HepG2 (cell line): ENCODE measurements around the gene TRIM22. TPM values are rescaled to one million over a fixed set of nuclear protein-coding genes. Genes with fewer than 3 reads are reported as not detected.

ENCODE experiments used
- ATAC-seq: fragments of 200-7000 bp; cut with Tn5 transposase; 3 replicates; pipeline ENCODE4 v1.9.1; 2020; ENCODE audit warnings: mild to moderate bottlenecking, moderate library complexity
- BruUV-seq: library from RNA; stranded (reverse); fragments of 400-500 nt; replicated peaks from 2 replicates; lab custom pipeline; 2021; lab: Mats Ljungman, UMichigan
- CTCF ChIA-PET: fragments of 300-600 bp; formaldehyde crosslinking; extraction: SDS; loops from one replicate; lab custom pipeline; 2021; ENCODE audit warnings: low total read pairs, inconsistent platforms, low intra/inter-chr PET ratio; lab: Yijun Ruan, JAX
- POLR2A ChIA-PET: fragments of 350-600 bp; sonication (Branson Sonifier 250); formaldehyde crosslinking; loops from one replicate; lab custom pipeline; 2020; ENCODE audit warnings: antibody characterized with exemption, inconsistent platforms; lab: Yijun Ruan, JAX
- DNase-seq: peaks from one replicate; pipeline ENCODE4 v3.0.0-alpha.2; 2015; ENCODE audit warnings: low spot score
- FAIRE-seq: peaks from 3 replicates; lab custom pipeline; 2011; peaks lifted over from hg19 to GRCh38; lab: Jason Lieb, UNC
- H2AFZ ChIP-seq: one replicate; pipeline ENCODE4 v1.6.1; 2011; ENCODE audit warnings: low read length, inconsistent platforms
- H3K27ac ChIP-seq: fragments of 300-600 bp; 3 replicates; pipeline ENCODE4 v1.8.0; 2011; ENCODE audit warnings: mixed run types, mild to moderate bottlenecking, mixed read lengths, low read length, inconsistent platforms; ENCODE audit not compliant: insufficient read depth; ENCODE audit errors: extremely low read length
- H3K27me3 ChIP-seq, 2 experiments: fragments of 200-600 bp in 1 of 2; 2 replicates in 1 of 2; 3 replicates in 1 of 2; pipeline versions ENCODE4 v1.6.0 to v1.8.0; 2011; ENCODE audit warnings: low read length in 2 of 2, mild to moderate bottlenecking in 2 of 2, moderate library complexity in 2 of 2, inconsistent platforms in 1 of 2; ENCODE audit not compliant: insufficient read depth in 2 of 2, control insufficient read depth in 1 of 2
- H3K36me3 ChIP-seq, 2 experiments: fragments of 200-600 bp in 1 of 2; replicated peaks in 1 of 2; 2 replicates in 1 of 2; 3 replicates in 1 of 2; pipeline versions ENCODE4 v1.5.1 to v1.8.0; 2011; ENCODE audit warnings: low read length in 2 of 2, inconsistent platforms in 1 of 2; ENCODE audit not compliant: insufficient read depth in 2 of 2, control insufficient read depth in 1 of 2
- H3K4me1 ChIP-seq: 2 replicates; pipeline ENCODE4 v1.5.1; 2012; ENCODE audit warnings: low read length, inconsistent platforms; ENCODE audit not compliant: insufficient read depth
- H3K4me2 ChIP-seq: 2 replicates; pipeline ENCODE4 v1.6.0; 2011; ENCODE audit warnings: low read depth, low read length, inconsistent platforms
- H3K4me3 ChIP-seq, 3 experiments: fragments of 200-600 bp in 1 of 3; sonication (generic), shearing (Covaris generic) in 1 of 3; replicated peaks in 1 of 3; 2 replicates each; pipeline ENCODE4 v1.5.1; 2011 to 2016; ENCODE audit warnings: low read length in 3 of 3, inconsistent platforms in 2 of 3, low read depth in 2 of 3, mild to moderate bottlenecking in 2 of 3, control low read depth in 1 of 3, mixed read lengths in 1 of 3; ENCODE audit not compliant: insufficient read depth in 1 of 3
- H3K79me2 ChIP-seq: one replicate; pipeline ENCODE4 v1.6.1; 2011; ENCODE audit warnings: low read length, inconsistent platforms; ENCODE audit not compliant: insufficient read depth
- H3K9ac ChIP-seq: 2 replicates; pipeline ENCODE4 v1.6.0; 2011; ENCODE audit warnings: mild to moderate bottlenecking, low read depth, low read length, inconsistent platforms; ENCODE audit not compliant: insufficient read depth
- H3K9me3 ChIP-seq: 2 replicates; pipeline ENCODE4 v1.5.1; 2012; ENCODE audit warnings: mild to moderate bottlenecking, low read length
- H4K20me1 ChIP-seq: 2 replicates; pipeline ENCODE4 v1.6.0; 2011; ENCODE audit warnings: inconsistent platforms, mild to moderate bottlenecking, low read length, moderate library complexity; ENCODE audit not compliant: insufficient read depth
- ATF1 ChIP-seq: IDR thresholded peaks from 2 replicates; pipeline ENCODE4 v1.6.1; 2016; ENCODE audit warnings: mild to moderate bottlenecking, control low read depth
- CBX5 ChIP-seq: sonication (generic); formaldehyde crosslinking; IDR thresholded peaks from 2 replicates; pipeline ENCODE4 v1.4.0; 2020; ENCODE audit warnings: missing genetic modification reagents, borderline replicate concordance
- MXD4 ChIP-seq: IDR thresholded peaks from 2 replicates; pipeline ENCODE4 v1.6.1; 2016; ENCODE audit warnings: mild to moderate bottlenecking, missing biosample characterization, missing genetic modification reagents
- POLR2A ChIP-seq, 2 experiments: IDR thresholded peaks; 2 replicates each; pipeline ENCODE4 v1.6.1; 2011; ENCODE audit warnings: low read depth in 2 of 2, low read length in 2 of 2, mild to moderate bottlenecking in 1 of 2, moderate library complexity in 1 of 2; ENCODE audit not compliant: insufficient read depth in 1 of 2
- POLR2AphosphoS2 ChIP-seq: IDR thresholded peaks from 2 replicates; pipeline ENCODE4 v1.6.1; 2011; ENCODE audit warnings: low read depth, low read length, improper control_type of control experiment
- ZFP1 ChIP-seq: IDR thresholded peaks from 2 replicates; pipeline ENCODE4 v1.6.1; 2016
- ZNF367 ChIP-seq: sonication (generic); formaldehyde crosslinking; IDR thresholded peaks from 2 replicates; pipeline ENCODE4 v1.4.0; 2020; ENCODE audit warnings: missing genetic modification reagents, borderline replicate concordance
- ZNF543 ChIP-seq: sonication (generic); formaldehyde crosslinking; IDR thresholded peaks from 2 replicates; pipeline ENCODE4 v1.4.0; 2020; ENCODE audit warnings: mild to moderate bottlenecking, missing genetic modification reagents
- ZNF562 ChIP-seq: sonication (generic); formaldehyde crosslinking; IDR thresholded peaks from 2 replicates; pipeline ENCODE4 v1.8.0; 2022; ENCODE audit warnings: missing genetic modification reagents, borderline replicate concordance
- ZNF569 ChIP-seq: sonication (generic); formaldehyde crosslinking; IDR thresholded peaks from 2 replicates; pipeline ENCODE4 v1.5.0; 2020; ENCODE audit warnings: mild to moderate bottlenecking, missing genetic modification reagents, moderate library complexity, borderline replicate concordance
- WGBS: methylation state at CpG from one replicate; pipeline ENCODE4 v1.1.6; 2017; ENCODE audit warnings: low lambda C conversion rate; 5-methylcytosine and 5-hydroxymethylcytosine counted together
- in situ Hi-C: cut with HindIII; loops from 2 replicates; pipeline ENCODE4 v1.10.0; 2017; ENCODE audit warnings: low pct_unique_long_range_greater_than_20kb; ENCODE audit not compliant: extremely low pct_ligation_motif_present
- intact Hi-C: fragments of 100-400 bp; cut with micrococcal nuclease; formaldehyde crosslinking; loops from one replicate; pipeline ENCODE4 v1.10.0; 2022; ENCODE audit not compliant: unreplicated experiment
- polyA plus RNA-seq, 8 experiments: library from polyadenylated mRNA; depleted of rRNA in 3 of 8; stranded (reverse) in 7 of 8; unstranded in 1 of 8; fragments of >200 nt; fragmentation: Illumina TruSeq in 4 of 8; extraction: Trizol in 4 of 8; gene quantifications; 2 replicates each; pipeline versions ENCODE4 v1.2.1 to v1.2.3, GENCODE V29; 2011 to 2016; ENCODE audit warnings: low read depth in 4 of 8, missing spikeins in 1 of 8, mixed read lengths in 1 of 8; ENCODE audit not compliant: insufficient read depth in 1 of 8
- total RNA-seq, 5 experiments: library from RNA; depleted of rRNA; stranded (reverse); fragments of >200 nt; fragmentation: Illumina TruSeq; extraction: Trizol; gene quantifications; 2 replicates each; pipeline ENCODE4 v1.2.3, GENCODE V29; 2016; ENCODE audit warnings: low read depth in 1 of 5
- TF ChIP-seq, protein P1 (sequence below), 2 experiments: IDR thresholded peaks; 2 replicates each; pipeline ENCODE4 v1.6.1; 2011 to 2012; ENCODE audit warnings: low read length in 2 of 2, borderline replicate concordance in 1 of 2, low read depth in 1 of 2, mild to moderate bottlenecking in 1 of 2, moderate library complexity in 1 of 2
- TF ChIP-seq, protein P2 (sequence below): sonication (generic); formaldehyde crosslinking; IDR thresholded peaks from 2 replicates; pipeline ENCODE4 v1.8.0; 2022; ENCODE audit warnings: mild to moderate bottlenecking, missing genetic modification reagents, moderate library complexity

TRIM22 gene
- total and polyA plus RNA-seq, 2 of the 13 experiments (the other 11 are each of a cell fraction or from before 2014, with no cell fraction given): 2.4 to 3.2 TPM

- FAIRE-seq (no peak), ATAC-seq (no peak), DNase-seq (no peak)
- Histone ChIP-seq H3K4me1 (peaks cover 9% of the 10 kb centered on the region), H3K9ac (no peak overlapping the region), H3K36me3 (no peaks in the 10 kb centered on the region), H3K27ac (no peak overlapping the region), H3K79me2 (no peaks in the 10 kb centered on the region), H4K20me1 (no peaks in the 10 kb centered on the region), H3K9me3 (no peaks in the 10 kb centered on the region), H2AFZ (no peak overlapping the region), H3K4me2 (no peak overlapping the region), H3K4me3 (no peak overlapping the region), H3K27me3 (no peaks in the 10 kb centered on the region; a peak in 1 of 5 replicates)
- intact Hi-C loops (no loop called here), in situ Hi-C loops (no loop called here)
- ChIA-PET POLR2A (no interaction called here), CTCF (no interaction called here)
- TF ChIP-seq MXD4 (CRISPR knock-in tag) (no peak), ZNF543 (no peak), ATF1 (CRISPR knock-in tag) (no peak)
- TF ChIP-seq, protein P1, sequence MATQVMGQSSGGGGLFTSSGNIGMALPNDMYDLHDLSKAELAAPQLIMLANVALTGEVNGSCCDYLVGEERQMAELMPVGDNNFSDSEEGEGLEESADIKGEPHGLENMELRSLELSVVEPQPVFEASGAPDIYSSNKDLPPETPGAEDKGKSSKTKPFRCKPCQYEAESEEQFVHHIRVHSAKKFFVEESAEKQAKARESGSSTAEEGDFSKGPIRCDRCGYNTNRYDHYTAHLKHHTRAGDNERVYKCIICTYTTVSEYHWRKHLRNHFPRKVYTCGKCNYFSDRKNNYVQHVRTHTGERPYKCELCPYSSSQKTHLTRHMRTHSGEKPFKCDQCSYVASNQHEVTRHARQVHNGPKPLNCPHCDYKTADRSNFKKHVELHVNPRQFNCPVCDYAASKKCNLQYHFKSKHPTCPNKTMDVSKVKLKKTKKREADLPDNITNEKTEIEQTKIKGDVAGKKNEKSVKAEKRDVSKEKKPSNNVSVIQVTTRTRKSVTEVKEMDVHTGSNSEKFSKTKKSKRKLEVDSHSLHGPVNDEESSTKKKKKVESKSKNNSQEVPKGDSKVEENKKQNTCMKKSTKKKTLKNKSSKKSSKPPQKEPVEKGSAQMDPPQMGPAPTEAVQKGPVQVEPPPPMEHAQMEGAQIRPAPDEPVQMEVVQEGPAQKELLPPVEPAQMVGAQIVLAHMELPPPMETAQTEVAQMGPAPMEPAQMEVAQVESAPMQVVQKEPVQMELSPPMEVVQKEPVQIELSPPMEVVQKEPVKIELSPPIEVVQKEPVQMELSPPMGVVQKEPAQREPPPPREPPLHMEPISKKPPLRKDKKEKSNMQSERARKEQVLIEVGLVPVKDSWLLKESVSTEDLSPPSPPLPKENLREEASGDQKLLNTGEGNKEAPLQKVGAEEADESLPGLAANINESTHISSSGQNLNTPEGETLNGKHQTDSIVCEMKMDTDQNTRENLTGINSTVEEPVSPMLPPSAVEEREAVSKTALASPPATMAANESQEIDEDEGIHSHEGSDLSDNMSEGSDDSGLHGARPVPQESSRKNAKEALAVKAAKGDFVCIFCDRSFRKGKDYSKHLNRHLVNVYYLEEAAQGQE (IDR thresholded peaks at IDR 0.05; ENCODE audit: borderline replicate concordance in 1 of 2, low read depth in 1 of 2, low read length in 2 of 2): no peak
- no TSS peak for BruUV-seq
- WGBS: 11% methylated on average over 1 of the region's 1 CpG
Observed at GRCh38 chr11:5726351-5726750, 36.8 kb downstream of the TRIM22 start.

DNA sequence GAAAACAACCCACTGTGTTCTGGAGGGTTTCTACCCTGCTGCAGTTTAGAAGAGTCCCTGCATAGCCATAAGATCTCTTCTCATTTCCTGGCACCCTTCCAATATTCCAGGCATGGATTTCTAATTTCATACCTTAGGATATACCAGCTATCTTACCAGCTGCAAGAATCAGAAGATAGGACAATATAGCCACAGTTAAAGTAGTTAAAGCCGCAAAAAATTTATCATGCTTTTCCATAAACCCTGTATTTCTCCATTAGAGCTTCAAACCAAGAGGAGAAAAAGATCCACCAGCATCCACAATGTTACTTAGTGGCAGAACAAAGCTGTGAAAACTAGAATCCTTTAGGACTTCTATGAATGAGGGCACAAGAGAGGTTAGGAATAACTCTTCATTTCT lies 38.1 kb downstream of the TRIM22 start:
- no peaks in the 10 kb centered on the region for H3K9me3 ChIP-seq
- ChIA-PET POLR2A (no interaction called here), CTCF (no interaction called here)
- TF ChIP-seq POLR2A (IDR thresholded peaks at IDR 0.05; ENCODE audit: insufficient read depth in 1 of 2, low read depth in 2 of 2, low read length in 2 of 2) (no peak), ZNF569 (CRISPR knock-in tag) (no peak), CBX5 (no peak), POLR2AphosphoS2 (no peak), ZNF367 (no peak), ZNF562 (no peak), ZFP1 (no peak)
- TF ChIP-seq, protein P2, sequence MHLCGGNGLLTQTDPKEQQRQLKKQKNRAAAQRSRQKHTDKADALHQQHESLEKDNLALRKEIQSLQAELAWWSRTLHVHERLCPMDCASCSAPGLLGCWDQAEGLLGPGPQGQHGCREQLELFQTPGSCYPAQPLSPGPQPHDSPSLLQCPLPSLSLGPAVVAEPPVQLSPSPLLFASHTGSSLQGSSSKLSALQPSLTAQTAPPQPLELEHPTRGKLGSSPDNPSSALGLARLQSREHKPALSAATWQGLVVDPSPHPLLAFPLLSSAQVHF (CRISPR knock-in tag): no peak
- H3K79me2 ChIP-seq: no peaks in the 10 kb centered on the region
- DNase-seq (no peak), FAIRE-seq (no peak), ATAC-seq (no peak)
- H3K9ac ChIP-seq: no peak overlapping the region
- peaks cover 4% of the 10 kb centered on the region for H3K4me1 ChIP-seq
- intact Hi-C loops (no loop called here), in situ Hi-C loops (no loop called here)
- H3K27me3 ChIP-seq: no peaks in the 10 kb centered on the region; a peak in 1 of 5 replicates
- no TSS peak for BruUV-seq
- no peaks in the 10 kb centered on the region for H4K20me1 ChIP-seq
- H3K27ac ChIP-seq: no peak overlapping the region
- no peak overlapping the region for H2AFZ ChIP-seq
- WGBS: 0% methylated on average over 1 of the region's 1 CpG
- no peak overlapping the region for H3K4me2 ChIP-seq
- no peak overlapping the region for H3K4me3 ChIP-seq
- no peaks in the 10 kb centered on the region for H3K36me3 ChIP-seq
